Naive thymus-derived CD8-positive, alpha-beta T cell (primary cell): Measurements from ENCODE around the gene F8A1. TPM values are rescaled to one million over a fixed set of nuclear protein-coding genes. Genes with fewer than 3 reads are reported as not detected.
"Not testable (repeated sequence)": the region's sequence is repeated elsewhere in the genome, so short reads cannot be mapped to it uniquely, and the experiment has no call there.

Source experiments
- ATAC-seq, 2 donors: fragments of 150-1000 bp; cut with Tn5 transposase in 1 of 2; sonication (Bioruptor Pico), chemical (Tn5 transposase) in 1 of 2; 1 replicate in 1 of 2; 2 replicates in 1 of 2; pipeline ENCODE4 v1.10.0; 2021; ENCODE audit warnings: mild to moderate bottlenecking in 2 of 2, moderate library complexity in 2 of 2
- POLR2A ChIA-PET: fragments of 350-600 bp; sonication (Branson Sonifier 250); formaldehyde crosslinking; loops from one replicate; lab custom pipeline; 2021; ENCODE audit warnings: antibody characterized with exemption; lab: Charles Lee
- DNase-seq, 10 donors: peaks; one replicate each; pipeline versions ENCODE4 v3.0.0 to v3.0.0-alpha.2; 2020 to 2022
- H3K27ac Mint-ChIP-seq, 10 donors: one replicate each; pipeline ENCODE4 v1.8.0; 2020 to 2022; ENCODE audit warnings: mild to moderate bottlenecking in 10 of 10, mixed read lengths in 10 of 10, moderate library complexity in 4 of 10, inconsistent platforms in 1 of 10
- H3K27me3 Mint-ChIP-seq, 5 donors: one replicate each; pipeline ENCODE4 v1.8.0; 2021 to 2022; ENCODE audit warnings: mixed read lengths in 5 of 5
- H3K36me3 Mint-ChIP-seq, 3 donors: one replicate each; pipeline ENCODE4 v1.8.0; 2020 to 2022; ENCODE audit warnings: mixed read lengths in 3 of 3, mild to moderate bottlenecking in 2 of 3, inconsistent platforms in 1 of 3
- H3K4me1 Mint-ChIP-seq, 4 donors: one replicate each; pipeline ENCODE4 v1.8.0; 2021 to 2022; ENCODE audit warnings: mixed read lengths in 4 of 4
- H3K4me3 Mint-ChIP-seq, 10 donors: one replicate each; pipeline ENCODE4 v1.8.0; 2020 to 2022; ENCODE audit warnings: mild to moderate bottlenecking in 10 of 10, mixed read lengths in 10 of 10, moderate library complexity in 6 of 10, inconsistent platforms in 1 of 10
- H3K9me3 Mint-ChIP-seq, 9 donors: one replicate each; pipeline ENCODE4 v1.8.0; 2020 to 2022; ENCODE audit warnings: mixed read lengths in 9 of 9, mild to moderate bottlenecking in 3 of 9, inconsistent platforms in 1 of 9, moderate library complexity in 1 of 9
- polyA plus RNA-seq, 3 donors: library from polyadenylated mRNA; unstranded; fragments of 300-500 nt; fragmentation: Illumina TruSeq; gene quantifications; one replicate each; pipeline ENCODE4 v1.2.3, GENCODE V29; 2021
- total RNA-seq, 8 experiments: library from RNA in 2 of 8; stranded (reverse) in 2 of 8; gene quantifications; one replicate each; pipeline ENCODE4 v1.2.3 and lab custom pipeline; 2021 to 2026

Gene F8A1
- total RNA-seq (10 to 100 TPM; 44.5 to 47.9 TPM), polyA plus RNA-seq (100 to 1,000 TPM in 1 of 3 donors, 10 to 100 TPM in 2; 24.7 to 111 (median 38.9) TPM)

DNA sequence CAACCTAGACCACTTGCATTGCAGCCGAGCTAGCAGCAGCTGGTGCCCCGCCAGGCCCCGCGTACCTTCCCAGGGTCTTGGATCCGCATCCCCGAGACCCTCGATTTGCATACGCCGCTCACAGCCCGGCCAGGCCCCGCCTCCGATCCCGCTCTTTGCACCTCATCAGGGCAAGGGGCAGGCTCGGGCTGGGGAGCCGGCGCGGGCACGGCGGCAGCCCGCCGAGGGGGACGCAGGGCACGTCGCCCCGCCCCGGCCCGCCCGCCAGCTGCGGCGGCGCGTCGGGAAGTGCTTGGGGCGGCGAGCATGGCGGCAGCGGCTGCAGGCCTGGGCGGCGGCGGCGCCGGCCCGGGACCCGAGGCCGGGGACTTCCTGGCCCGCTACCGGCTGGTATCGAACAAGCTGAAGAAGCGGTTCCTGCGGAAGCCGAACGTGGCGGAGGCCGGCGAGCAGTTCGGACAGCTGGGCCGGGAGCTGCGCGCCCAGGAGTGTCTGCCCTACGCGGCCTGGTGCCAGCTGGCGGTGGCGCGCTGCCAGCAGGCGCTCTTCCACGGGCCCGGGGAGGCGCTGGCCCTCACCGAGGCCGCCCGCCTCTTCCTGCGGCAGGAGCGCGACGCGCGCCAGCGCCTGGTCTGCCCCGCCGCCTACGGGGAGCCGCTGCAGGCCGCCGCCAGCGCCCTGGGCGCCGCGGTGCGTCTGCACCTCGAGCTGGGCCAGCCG is at the start of gene F8A1:
Gene F8A1 (plus strand): TSS at position 287 of the 720 bp plus-strand sequence. CDS start 20 bp downstream, at position 307.
- H3K27ac Mint-ChIP-seq, H3K27me3 Mint-ChIP-seq, H3K36me3 Mint-ChIP-seq, POLR2A ChIA-PET, H3K9me3 Mint-ChIP-seq: not testable (repeated sequence)
- peaks cover 0 to 11% (median 3%) of the 10 kb centered on the region in 4 donors for H3K4me1 Mint-ChIP-seq
- ATAC-seq (peak; percentile 76 to 77), DNase-seq (peak in 6 of 10 donors; percentile 2 to 31 (median 12))
- H3K4me3 Mint-ChIP-seq, result peak within 1 kb of the TSS in 1 of 10 donors; percentile 24

- ATAC-seq (peak; percentile 57 to 61), DNase-seq (peak in 4 of 10 donors; percentile 0 to 47 (median 38))
- H3K4me1 Mint-ChIP-seq, result no peaks in the 10 kb centered on the region
- H3K27ac Mint-ChIP-seq, result no peak overlapping the region
- POLR2A ChIA-PET, result no interaction called here
- H3K4me3 Mint-ChIP-seq, result no peak overlapping the region
- H3K36me3 Mint-ChIP-seq, result no peaks in the 10 kb centered on the region
- H3K9me3 Mint-ChIP-seq, result no peaks in the 10 kb centered on the region
- H3K27me3 Mint-ChIP-seq, result no peaks in the 10 kb centered on the region
Observed at GRCh38 chrX:154840856-154841255, 45.3 kb upstream of the F8A1 start.

GRCh38 chrX:154850957-154851611 is 35.1 kb upstream of the F8A1 start:
- peaks cover 0 to 2% (median 0%) of the 10 kb centered on the region in 3 donors for H3K36me3 Mint-ChIP-seq
- H3K9me3 Mint-ChIP-seq, result peaks cover 0 to 4% (median 0%) of the 10 kb centered on the region in 9 donors
- ATAC-seq (no peak), DNase-seq (no peak)
- H3K4me1 Mint-ChIP-seq, result no peaks in the 10 kb centered on the region
- H3K27me3 Mint-ChIP-seq, result no peaks in the 10 kb centered on the region
- peak overlapping the region in 1 of 10 donors; percentile 2 for H3K27ac Mint-ChIP-seq
- POLR2A ChIA-PET, result no interaction called here
- no peak overlapping the region for H3K4me3 Mint-ChIP-seq

- Mint-ChIP-seq H3K27me3 (no peaks in the 10 kb centered on the region), H3K4me3 (no peak overlapping the region), H3K36me3 (peaks cover 0 to 10% (median 3%) of the 10 kb centered on the region in 3 donors), H3K9me3 (no peaks in the 10 kb centered on the region), H3K27ac (no peak overlapping the region), H3K4me1 (no peaks in the 10 kb centered on the region)
- ATAC-seq (no peak), DNase-seq (no peak)
- POLR2A ChIA-PET, result no interaction called here
Observed at GRCh38 chrX:154855256-154855655, 30.9 kb upstream of the F8A1 start.

GRCh38 chrX:154868522-154868921 is 17.6 kb upstream of the F8A1 start:
- H3K4me3 Mint-ChIP-seq, POLR2A ChIA-PET, ATAC-seq, H3K27me3 Mint-ChIP-seq, H3K27ac Mint-ChIP-seq, DNase-seq, H3K4me1 Mint-ChIP-seq: not testable (repeated sequence)
- H3K36me3 Mint-ChIP-seq, result peaks cover 0 to 23% (median 9%) of the 10 kb centered on the region in 3 donors
- H3K9me3 Mint-ChIP-seq, result peaks cover 0 to 61% (median 12%) of the 10 kb centered on the region in 9 donors

DNA sequence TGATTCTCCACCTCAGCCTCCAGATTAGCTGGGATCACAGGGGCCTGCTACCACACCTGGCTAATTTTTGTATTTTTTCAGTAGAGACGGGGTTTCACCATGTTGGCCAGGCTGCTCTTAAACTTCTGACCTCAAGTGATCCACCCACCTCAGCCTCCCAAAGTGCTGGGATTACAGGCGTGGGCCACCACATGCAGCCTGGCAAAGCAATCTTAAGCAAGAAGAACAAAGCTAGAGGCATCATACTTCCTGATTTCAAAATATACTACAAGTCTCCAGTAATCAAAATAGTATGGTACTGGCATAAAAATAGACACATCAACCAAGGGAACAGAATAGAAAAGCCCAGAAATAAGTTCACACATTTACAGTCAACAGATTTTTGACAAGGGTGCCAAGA is 12.8 kb upstream of the F8A1 start:
- Mint-ChIP-seq H3K9me3 (peaks cover 0 to 28% (median 6%) of the 10 kb centered on the region in 9 donors), H3K27me3 (peaks cover 0 to 3% (median 0%) of the 10 kb centered on the region in 5 donors), H3K27ac (no peak overlapping the region), H3K4me1 (peaks cover 0 to 2% (median under 1%) of the 10 kb centered on the region in 4 donors), H3K36me3 (peaks cover 0 to 3% (median 3%) of the 10 kb centered on the region in 3 donors), H3K4me3 (no peak overlapping the region)
- POLR2A ChIA-PET, result no interaction called here
- DNase-seq (no peak), ATAC-seq (no peak)

GRCh38 chrX:154884069-154884468 is 2.1 kb upstream of the F8A1 start:
- H3K36me3 Mint-ChIP-seq, DNase-seq, H3K9me3 Mint-ChIP-seq, H3K27ac Mint-ChIP-seq, POLR2A ChIA-PET, H3K4me3 Mint-ChIP-seq, ATAC-seq, H3K4me1 Mint-ChIP-seq, H3K27me3 Mint-ChIP-seq: not testable (repeated sequence)

- H3K36me3 Mint-ChIP-seq, H3K4me1 Mint-ChIP-seq, POLR2A ChIA-PET, ATAC-seq, H3K9me3 Mint-ChIP-seq, H3K27ac Mint-ChIP-seq, H3K27me3 Mint-ChIP-seq, H3K4me3 Mint-ChIP-seq, DNase-seq: not testable (repeated sequence)
Observed at GRCh38 chrX:154885057-154885456, 1.1 kb upstream of the F8A1 start.

GRCh38 chrX:154885549-154885948 is 606 bp upstream of the F8A1 start:
- H3K9me3 Mint-ChIP-seq, H3K27ac Mint-ChIP-seq, H3K4me1 Mint-ChIP-seq, H3K27me3 Mint-ChIP-seq, H3K36me3 Mint-ChIP-seq, ATAC-seq, H3K4me3 Mint-ChIP-seq, POLR2A ChIA-PET, DNase-seq: not testable (repeated sequence)

DNA sequence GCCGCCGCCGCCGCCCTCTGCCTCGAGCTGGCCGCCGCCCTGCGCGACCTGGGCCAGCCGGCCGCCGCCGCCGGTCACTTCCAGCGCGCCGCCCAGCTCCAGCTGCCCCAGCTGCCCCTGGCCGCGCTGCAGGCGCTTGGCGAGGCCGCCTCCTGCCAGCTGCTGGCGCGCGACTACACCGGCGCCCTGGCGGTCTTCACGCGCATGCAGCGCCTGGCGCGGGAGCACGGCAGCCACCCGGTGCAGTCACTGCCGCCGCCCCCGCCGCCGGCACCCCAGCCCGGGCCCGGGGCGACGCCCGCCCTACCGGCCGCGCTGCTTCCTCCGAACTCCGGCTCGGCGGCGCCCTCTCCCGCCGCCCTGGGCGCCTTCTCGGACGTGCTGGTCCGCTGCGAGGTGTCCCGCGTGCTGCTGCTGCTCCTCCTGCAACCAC is 650 bp downstream of the F8A1 start:
- ATAC-seq, result peak; percentile 71 to 74
- DNase-seq, POLR2A ChIA-PET, H3K27ac Mint-ChIP-seq, H3K9me3 Mint-ChIP-seq, H3K4me3 Mint-ChIP-seq, H3K36me3 Mint-ChIP-seq, H3K27me3 Mint-ChIP-seq: not testable (repeated sequence)
- peaks cover 2 to 12% (median 6%) of the 10 kb centered on the region in 4 donors for H3K4me1 Mint-ChIP-seq

- peak overlapping the region in 1 of 10 donors; percentile 14 for H3K4me3 Mint-ChIP-seq
- H3K36me3 Mint-ChIP-seq, result peaks cover 0 to 7% (median 0%) of the 10 kb centered on the region in 3 donors
- peaks cover 4 to 15% (median 13%) of the 10 kb centered on the region in 4 donors for H3K4me1 Mint-ChIP-seq
- no peaks in the 10 kb centered on the region for H3K9me3 Mint-ChIP-seq
- POLR2A ChIA-PET, result no interaction called here
- peaks cover 0 to 2% (median 0%) of the 10 kb centered on the region in 5 donors for H3K27me3 Mint-ChIP-seq
- no peak for DNase-seq
- H3K27ac Mint-ChIP-seq, result peak overlapping the region in 2 of 10 donors; percentile 22 to 44
- ATAC-seq, result no peak
Observed at GRCh38 chrX:154890990-154891639, 5.0 kb downstream of the F8A1 start.

DNA sequence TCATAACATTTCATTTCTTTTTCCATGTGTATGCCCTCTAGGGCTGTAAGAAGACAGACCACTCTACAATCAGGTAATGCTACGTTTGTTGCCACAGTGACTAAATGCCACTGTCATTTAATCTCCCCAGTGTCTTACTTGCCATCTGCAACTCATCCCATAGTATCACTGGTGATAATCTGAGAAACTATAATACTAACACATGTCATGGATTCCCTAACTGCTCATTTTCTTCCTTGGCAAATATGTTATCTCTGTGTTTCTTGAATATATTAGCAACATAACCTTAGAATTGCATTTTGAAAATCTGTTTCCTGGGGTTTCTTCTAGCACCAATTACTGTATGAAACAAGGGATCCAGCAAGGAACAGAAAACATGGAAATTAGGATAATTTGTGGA is 6.1 kb downstream of the F8A1 start:
- POLR2A ChIA-PET, result no interaction called here
- no peak overlapping the region for H3K4me3 Mint-ChIP-seq
- peaks cover 0 to 7% (median 0%) of the 10 kb centered on the region in 3 donors for H3K36me3 Mint-ChIP-seq
- peaks cover 4 to 15% (median 13%) of the 10 kb centered on the region in 4 donors for H3K4me1 Mint-ChIP-seq
- H3K27me3 Mint-ChIP-seq, result peaks cover 0 to 2% (median 0%) of the 10 kb centered on the region in 5 donors
- H3K9me3 Mint-ChIP-seq, result no peaks in the 10 kb centered on the region
- no peak overlapping the region for H3K27ac Mint-ChIP-seq
- no peak for DNase-seq
- no peak for ATAC-seq

GRCh38 chrX:154900323-154900722 is 14.2 kb downstream of the F8A1 start:
- no peaks in the 10 kb centered on the region for H3K9me3 Mint-ChIP-seq
- no peaks in the 10 kb centered on the region for H3K4me1 Mint-ChIP-seq
- H3K4me3 Mint-ChIP-seq, result no peak overlapping the region
- no peaks in the 10 kb centered on the region for H3K36me3 Mint-ChIP-seq
- peaks cover 0 to 8% (median 0%) of the 10 kb centered on the region in 5 donors for H3K27me3 Mint-ChIP-seq
- no peak overlapping the region for H3K27ac Mint-ChIP-seq
- no peak for DNase-seq
- ATAC-seq, result no peak
- POLR2A ChIA-PET, result no interaction called here
